Measurements from ENCODE around the gene DNAJC11. TPM values are rescaled to one million over a fixed set of nuclear protein-coding genes. Genes with fewer than 3 reads are reported as not detected.

DNAJC11 gene
- total RNA-seq, 1 experiment from 2014 or later, result 106 TPM

- Histone ChIP-seq H3K9me3 (ENCODE audit: low read depth, low read length, poor library complexity, severe bottlenecking) (no peaks in the 10 kb centered on the region), H3K27ac (ENCODE audit: low read depth, low read length, poor library complexity, severe bottlenecking) (no peak overlapping the region), H3K4me1 (ENCODE audit: insufficient read depth, low read length, poor library complexity, severe bottlenecking) (no peaks in the 10 kb centered on the region), H3K36me3 (ENCODE audit: insufficient read depth, low read length, poor library complexity, severe bottlenecking) (no peaks in the 10 kb centered on the region), H3K27me3 (replicated peaks; ENCODE audit: insufficient read depth, low read depth, low read length, poor library complexity) (peaks cover 11% of the 10 kb centered on the region), H3K4me3 (ENCODE audit: low read depth, low read length, poor library complexity, severe bottlenecking) (no peak overlapping the region)
- intact Hi-C loops (cut with micrococcal nuclease; ENCODE audit: unreplicated experiment), result no loop called here
- DNase-seq (ENCODE audit: low spot score), result no peak
- BruUV-seq (replicated peaks), result no TSS peak
- CTCF ChIA-PET, result no interaction called here
- POLR2A ChIA-PET (ENCODE audit: low non-redundant PET), result no interaction called here
- no peak for TF ChIP-seq CTCF (conservative IDR thresholded peaks at IDR 0.05; ENCODE audit: low read depth, low read length)
Observed at GRCh38 chr1:6730880-6731279, 29.3 kb upstream of the DNAJC11 start.

- Histone ChIP-seq H3K4me1 (ENCODE audit: insufficient read depth, low read length, poor library complexity, severe bottlenecking) (no peaks in the 10 kb centered on the region), H3K27ac (ENCODE audit: low read depth, low read length, poor library complexity, severe bottlenecking) (no peak overlapping the region), H3K36me3 (ENCODE audit: insufficient read depth, low read length, poor library complexity, severe bottlenecking) (no peaks in the 10 kb centered on the region), H3K4me3 (ENCODE audit: low read depth, low read length, poor library complexity, severe bottlenecking) (no peak overlapping the region), H3K9me3 (ENCODE audit: low read depth, low read length, poor library complexity, severe bottlenecking) (no peaks in the 10 kb centered on the region), H3K27me3 (replicated peaks; ENCODE audit: insufficient read depth, low read depth, low read length, poor library complexity) (peaks cover 11% of the 10 kb centered on the region)
- no peak for TF ChIP-seq CTCF (conservative IDR thresholded peaks at IDR 0.05; ENCODE audit: low read depth, low read length)
- TF ChIP-seq EZH2 (IDR thresholded peaks at IDR 0.05; ENCODE audit: borderline replicate concordance, low read depth, low read length, poor library complexity, severe bottlenecking), result no peak
- no peak for DNase-seq (ENCODE audit: low spot score)
- POLR2A ChIA-PET (ENCODE audit: low non-redundant PET), result no interaction called here
- CTCF ChIA-PET, result no interaction called here
- intact Hi-C loops (cut with micrococcal nuclease; ENCODE audit: unreplicated experiment), result no loop called here
- no TSS peak for BruUV-seq (replicated peaks)
Observed at GRCh38 chr1:6730473-6730872, 28.9 kb upstream of the DNAJC11 start.

- Histone ChIP-seq H3K27ac (ENCODE audit: low read depth, low read length, poor library complexity, severe bottlenecking) (no peak overlapping the region), H3K36me3 (ENCODE audit: insufficient read depth, low read length, poor library complexity, severe bottlenecking) (no peaks in the 10 kb centered on the region), H3K4me1 (ENCODE audit: insufficient read depth, low read length, poor library complexity, severe bottlenecking) (no peaks in the 10 kb centered on the region), H3K27me3 (replicated peaks; ENCODE audit: insufficient read depth, low read depth, low read length, poor library complexity) (peaks cover 11% of the 10 kb centered on the region), H3K4me3 (ENCODE audit: low read depth, low read length, poor library complexity, severe bottlenecking) (no peak overlapping the region), H3K9me3 (ENCODE audit: low read depth, low read length, poor library complexity, severe bottlenecking) (no peaks in the 10 kb centered on the region)
- POLR2A ChIA-PET (ENCODE audit: low non-redundant PET), result no interaction called here
- CTCF ChIA-PET, result interaction anchor here (0.6 kb wide), 1 partner anchor 84 kb away, joined by 4 read pairs; no protein-coding TSS in a partner anchor
- DNase-seq (ENCODE audit: low spot score), result peak; percentile 76
- BruUV-seq (replicated peaks), result no TSS peak
- intact Hi-C loops (cut with micrococcal nuclease; ENCODE audit: unreplicated experiment), result loop anchor here (5.0 to 10.0 kb wide), 2 partner anchors 167 to 920 kb away; no protein-coding TSS in a partner anchor
- peak; percentile 96 for TF ChIP-seq CTCF (conservative IDR thresholded peaks at IDR 0.05; ENCODE audit: low read depth, low read length)
- no peak for TF ChIP-seq EZH2 (IDR thresholded peaks at IDR 0.05; ENCODE audit: borderline replicate concordance, low read depth, low read length, poor library complexity, severe bottlenecking)
Observed at GRCh38 chr1:6727535-6727934, 25.9 kb upstream of the DNAJC11 start.

Measured in A673 (cell line).